HL-60 (cell line): ENCODE results near the gene ATP9B.

Experiments used
- DNase-seq, 2 experiments: peaks; one replicate each; pipeline ENCODE4 v3.0.0-alpha.2; 2010 to 2020; ENCODE audit warnings: low read depth in 1 of 2, low spot score in 1 of 2
- H3K27ac ChIP-seq: fragments of 250-450 bp; sonication (Bioruptor Pico); replicated peaks from 2 replicates; pipeline ENCODE4 v1.5.1; 2020; ENCODE audit warnings: mild to moderate bottlenecking, moderate library complexity
- H3K27me3 ChIP-seq: fragments of 250-450 bp; sonication (Bioruptor Pico); 2 replicates; pipeline ENCODE4 v1.5.1; 2021; ENCODE audit warnings: mild to moderate bottlenecking, moderate library complexity; ENCODE audit not compliant: insufficient read depth, poor library complexity, severe bottlenecking
- H3K4me3 ChIP-seq: replicated peaks from 2 replicates; pipeline ENCODE4 v1.5.1; 2011; ENCODE audit warnings: mild to moderate bottlenecking, control low read depth, low read length; ENCODE audit not compliant: insufficient read depth
- GABPA ChIP-seq: IDR thresholded peaks from 2 replicates; pipeline ENCODE4 v1.6.1; 2012; ENCODE audit warnings: low read depth
- POLR2AphosphoS5 ChIP-seq: IDR thresholded peaks from 2 replicates; pipeline ENCODE4 v1.6.1; 2012; ENCODE audit warnings: low read depth
- SPI1 ChIP-seq: IDR thresholded peaks from 2 replicates; pipeline ENCODE4 v1.6.1; 2012; ENCODE audit warnings: low read depth, mild to moderate bottlenecking, borderline replicate concordance
- TF ChIP-seq, protein P1 (sequence below): IDR thresholded peaks from one replicate; pipeline ENCODE4 v1.5.1; 2011; ENCODE audit warnings: low read length, control low read depth, inconsistent platforms; ENCODE audit not compliant: insufficient read depth
- TF ChIP-seq, protein P2 (sequence below): IDR thresholded peaks from 2 replicates; pipeline ENCODE4 v1.6.1; 2012; ENCODE audit warnings: low read depth; ENCODE audit not compliant: insufficient replicate concordance

Gene ATP9B

DNA sequence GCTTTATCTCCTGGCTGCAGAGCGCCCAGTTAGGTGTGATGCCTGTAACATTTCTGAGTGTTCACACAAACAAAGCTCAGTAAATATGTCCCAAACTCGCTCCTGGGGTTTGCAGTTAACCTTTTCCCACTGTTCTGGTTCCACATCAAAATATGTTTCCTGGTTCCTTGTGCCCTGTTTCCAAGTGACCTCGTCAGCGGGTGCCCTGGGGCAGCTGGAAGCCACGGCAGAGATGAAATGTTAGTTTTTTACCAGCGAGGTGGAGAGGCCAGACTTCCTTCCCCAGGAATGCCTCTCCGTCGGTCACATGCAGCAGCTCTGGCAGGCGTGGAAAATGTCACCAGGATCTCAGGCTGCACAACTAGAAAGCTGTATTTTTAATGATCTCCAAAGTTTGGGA lies 344.7 kb downstream of the ATP9B start:
- no peak overlapping the region for H3K4me3 ChIP-seq
- TF ChIP-seq SPI1: no peak
- no peak for TF ChIP-seq GABPA
- TF ChIP-seq, protein P1, sequence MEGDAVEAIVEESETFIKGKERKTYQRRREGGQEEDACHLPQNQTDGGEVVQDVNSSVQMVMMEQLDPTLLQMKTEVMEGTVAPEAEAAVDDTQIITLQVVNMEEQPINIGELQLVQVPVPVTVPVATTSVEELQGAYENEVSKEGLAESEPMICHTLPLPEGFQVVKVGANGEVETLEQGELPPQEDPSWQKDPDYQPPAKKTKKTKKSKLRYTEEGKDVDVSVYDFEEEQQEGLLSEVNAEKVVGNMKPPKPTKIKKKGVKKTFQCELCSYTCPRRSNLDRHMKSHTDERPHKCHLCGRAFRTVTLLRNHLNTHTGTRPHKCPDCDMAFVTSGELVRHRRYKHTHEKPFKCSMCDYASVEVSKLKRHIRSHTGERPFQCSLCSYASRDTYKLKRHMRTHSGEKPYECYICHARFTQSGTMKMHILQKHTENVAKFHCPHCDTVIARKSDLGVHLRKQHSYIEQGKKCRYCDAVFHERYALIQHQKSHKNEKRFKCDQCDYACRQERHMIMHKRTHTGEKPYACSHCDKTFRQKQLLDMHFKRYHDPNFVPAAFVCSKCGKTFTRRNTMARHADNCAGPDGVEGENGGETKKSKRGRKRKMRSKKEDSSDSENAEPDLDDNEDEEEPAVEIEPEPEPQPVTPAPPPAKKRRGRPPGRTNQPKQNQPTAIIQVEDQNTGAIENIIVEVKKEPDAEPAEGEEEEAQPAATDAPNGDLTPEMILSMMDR: no peak
- TF ChIP-seq, protein P2, sequence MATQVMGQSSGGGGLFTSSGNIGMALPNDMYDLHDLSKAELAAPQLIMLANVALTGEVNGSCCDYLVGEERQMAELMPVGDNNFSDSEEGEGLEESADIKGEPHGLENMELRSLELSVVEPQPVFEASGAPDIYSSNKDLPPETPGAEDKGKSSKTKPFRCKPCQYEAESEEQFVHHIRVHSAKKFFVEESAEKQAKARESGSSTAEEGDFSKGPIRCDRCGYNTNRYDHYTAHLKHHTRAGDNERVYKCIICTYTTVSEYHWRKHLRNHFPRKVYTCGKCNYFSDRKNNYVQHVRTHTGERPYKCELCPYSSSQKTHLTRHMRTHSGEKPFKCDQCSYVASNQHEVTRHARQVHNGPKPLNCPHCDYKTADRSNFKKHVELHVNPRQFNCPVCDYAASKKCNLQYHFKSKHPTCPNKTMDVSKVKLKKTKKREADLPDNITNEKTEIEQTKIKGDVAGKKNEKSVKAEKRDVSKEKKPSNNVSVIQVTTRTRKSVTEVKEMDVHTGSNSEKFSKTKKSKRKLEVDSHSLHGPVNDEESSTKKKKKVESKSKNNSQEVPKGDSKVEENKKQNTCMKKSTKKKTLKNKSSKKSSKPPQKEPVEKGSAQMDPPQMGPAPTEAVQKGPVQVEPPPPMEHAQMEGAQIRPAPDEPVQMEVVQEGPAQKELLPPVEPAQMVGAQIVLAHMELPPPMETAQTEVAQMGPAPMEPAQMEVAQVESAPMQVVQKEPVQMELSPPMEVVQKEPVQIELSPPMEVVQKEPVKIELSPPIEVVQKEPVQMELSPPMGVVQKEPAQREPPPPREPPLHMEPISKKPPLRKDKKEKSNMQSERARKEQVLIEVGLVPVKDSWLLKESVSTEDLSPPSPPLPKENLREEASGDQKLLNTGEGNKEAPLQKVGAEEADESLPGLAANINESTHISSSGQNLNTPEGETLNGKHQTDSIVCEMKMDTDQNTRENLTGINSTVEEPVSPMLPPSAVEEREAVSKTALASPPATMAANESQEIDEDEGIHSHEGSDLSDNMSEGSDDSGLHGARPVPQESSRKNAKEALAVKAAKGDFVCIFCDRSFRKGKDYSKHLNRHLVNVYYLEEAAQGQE: no peak
- TF ChIP-seq POLR2AphosphoS5: no peak
- no peak overlapping the region for H3K27ac ChIP-seq
- H3K27me3 ChIP-seq: no peaks in the 10 kb centered on the region
- DNase-seq: no peak

DNA sequence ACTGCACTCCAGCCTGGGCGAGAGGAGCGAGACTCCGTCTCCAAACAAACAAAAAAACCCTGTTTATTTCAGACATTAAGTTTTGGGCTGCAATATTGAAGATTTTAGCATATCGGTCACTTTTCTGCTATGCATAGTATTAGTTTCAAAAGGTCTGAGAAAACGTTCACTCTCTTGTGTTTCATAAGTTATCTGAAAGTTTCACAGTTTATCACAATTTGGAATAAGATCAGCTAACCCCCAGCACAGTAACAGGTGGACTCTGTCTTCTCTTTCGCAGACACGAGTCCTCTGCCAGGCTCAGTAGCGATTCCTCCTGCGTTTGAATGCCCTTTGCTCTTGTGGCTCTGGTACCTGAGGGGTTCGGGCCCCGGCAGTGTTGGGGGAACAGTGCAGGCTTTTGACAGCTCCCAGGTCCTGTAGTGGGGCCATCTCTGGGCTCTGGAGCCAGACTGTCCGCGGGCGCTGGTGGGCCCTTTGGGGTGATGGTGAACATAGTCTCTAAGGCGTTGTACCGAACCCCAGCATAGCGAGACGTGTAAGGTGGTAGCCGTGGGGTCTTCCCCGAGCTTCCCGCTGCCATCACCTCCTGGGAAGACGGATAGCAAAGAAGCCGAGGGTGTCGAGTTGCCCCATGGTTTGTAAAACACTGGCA lies 347.0 kb downstream of the ATP9B start:
- no peak for DNase-seq
- TF ChIP-seq SPI1 (no peak), POLR2AphosphoS5 (no peak), GABPA (no peak)
- TF ChIP-seq, protein P1: no peak
- TF ChIP-seq, protein P2: no peak
- no peak overlapping the region for H3K4me3 ChIP-seq
- no peaks in the 10 kb centered on the region for H3K27me3 ChIP-seq
- no peak overlapping the region for H3K27ac ChIP-seq

DNA sequence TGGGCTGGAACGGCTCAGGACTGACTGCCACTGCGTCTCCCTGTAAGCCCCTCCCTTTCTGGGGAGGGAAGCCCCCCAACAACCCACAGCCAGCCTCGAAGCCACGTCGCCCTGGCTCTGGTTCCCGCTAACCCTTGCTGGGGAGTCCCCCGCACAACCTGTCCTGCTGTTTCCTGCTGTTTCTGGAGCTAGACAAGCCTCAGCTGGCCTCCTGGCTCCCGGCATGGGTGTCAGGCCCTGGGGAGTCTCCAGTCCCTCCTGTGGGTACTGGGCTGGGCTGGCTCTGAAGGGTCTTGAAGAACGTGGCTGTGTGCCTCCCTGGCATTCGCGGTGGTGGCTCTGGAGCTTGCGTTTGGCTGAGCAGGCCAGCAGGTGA lies 347.5 kb downstream of the ATP9B start:
- TF ChIP-seq SPI1: no peak
- TF ChIP-seq GABPA: no peak
- TF ChIP-seq POLR2AphosphoS5: no peak
- TF ChIP-seq, protein P2: no peak
- TF ChIP-seq, protein P1: no peak
- no peak overlapping the region for H3K4me3 ChIP-seq
- DNase-seq: no peak
- H3K27me3 ChIP-seq: no peaks in the 10 kb centered on the region
- no peak overlapping the region for H3K27ac ChIP-seq
